Measurements from ENCODE around the gene PIN1. TPM values are rescaled to one million over a fixed set of nuclear protein-coding genes. Genes with fewer than 3 reads are reported as not detected.

PIN1 gene
- total RNA-seq, 1 donor from 2014 or later, result 128 TPM

- DNase-seq (ENCODE audit: extremely low read depth, low read depth, low spot score), result no peak
These were observed 19.2 kb downstream of the PIN1 start for GRCh38 chr19:9854282-9854846.

- DNase-seq (ENCODE audit: extremely low read depth, low read depth, low spot score), result no peak
These were observed 21.5 kb downstream of the PIN1 start for GRCh38 chr19:9856609-9857008.

DNA sequence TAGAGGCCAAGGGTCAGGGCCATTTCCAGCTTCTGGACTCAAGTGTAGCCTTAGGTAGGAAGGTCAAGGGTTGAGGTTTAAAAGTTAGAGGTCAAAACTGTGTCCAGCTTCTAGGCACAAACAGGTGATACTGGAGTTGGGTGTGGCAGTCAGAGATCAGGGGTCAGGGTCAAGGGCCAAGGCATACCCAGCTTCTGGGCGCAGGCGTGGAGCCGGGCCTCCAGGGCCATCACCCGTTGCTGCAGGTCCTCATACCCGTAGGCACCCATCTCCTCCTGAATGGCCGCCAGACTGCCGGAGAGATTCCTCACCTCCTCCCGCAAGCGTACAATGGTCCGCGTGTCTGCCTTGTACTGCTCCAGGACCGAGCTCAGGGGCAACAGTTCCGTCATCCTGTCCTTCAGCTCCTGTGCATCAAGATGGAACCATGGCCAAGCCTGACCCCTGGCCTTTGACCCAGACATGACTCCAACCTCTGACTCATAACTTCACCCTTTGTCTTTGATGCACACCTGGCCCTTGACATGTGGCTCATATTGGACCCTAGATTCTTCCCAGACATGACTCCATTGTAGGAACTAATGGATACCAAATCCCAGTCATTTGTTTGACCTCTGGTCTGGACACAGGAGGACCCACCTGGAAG is 22.1 kb downstream of the PIN1 start:
- no peak for DNase-seq (ENCODE audit: extremely low read depth, low read depth, low spot score)

- DNase-seq (ENCODE audit: extremely low read depth, low read depth, low spot score), result no peak
These were observed 23.0 kb downstream of the PIN1 start for GRCh38 chr19:9857920-9858746.

DNA sequence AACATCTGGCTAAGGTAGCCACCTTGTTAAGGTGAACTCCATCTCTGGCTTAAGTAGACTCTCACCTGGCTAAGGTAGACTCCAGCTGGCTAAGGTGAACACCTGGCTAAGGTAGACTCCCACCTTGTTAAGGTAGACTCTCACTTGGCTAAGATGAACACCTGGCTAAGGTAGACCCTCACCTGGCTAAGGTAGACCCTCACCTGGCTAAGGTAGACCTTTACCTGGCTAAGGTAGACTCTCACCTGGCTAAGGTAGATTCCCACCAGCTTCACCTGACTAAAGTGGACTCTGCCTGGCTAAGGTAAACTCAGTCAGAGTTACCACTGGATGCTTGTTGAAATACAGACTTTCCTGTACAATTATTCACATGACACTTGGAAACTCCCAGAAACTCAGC is 23.6 kb downstream of the PIN1 start:
- no peak for DNase-seq (ENCODE audit: extremely low read depth, low read depth, low spot score)

GRCh38 chr19:9860407-9860806 is 25.3 kb downstream of the PIN1 start:
- DNase-seq (ENCODE audit: extremely low read depth, low read depth, low spot score), result no peak

GRCh38 chr19:9861503-9861902 is 26.4 kb downstream of the PIN1 start:
- no peak for DNase-seq (ENCODE audit: extremely low read depth, low read depth, low spot score)

- no peak for DNase-seq (ENCODE audit: extremely low read depth, low read depth, low spot score)
These were observed 27.8 kb downstream of the PIN1 start for GRCh38 chr19:9862938-9863337.

GRCh38 chr19:9863759-9864158 is 28.6 kb downstream of the PIN1 start:
- DNase-seq (ENCODE audit: extremely low read depth, low read depth, low spot score), result no peak

DNA sequence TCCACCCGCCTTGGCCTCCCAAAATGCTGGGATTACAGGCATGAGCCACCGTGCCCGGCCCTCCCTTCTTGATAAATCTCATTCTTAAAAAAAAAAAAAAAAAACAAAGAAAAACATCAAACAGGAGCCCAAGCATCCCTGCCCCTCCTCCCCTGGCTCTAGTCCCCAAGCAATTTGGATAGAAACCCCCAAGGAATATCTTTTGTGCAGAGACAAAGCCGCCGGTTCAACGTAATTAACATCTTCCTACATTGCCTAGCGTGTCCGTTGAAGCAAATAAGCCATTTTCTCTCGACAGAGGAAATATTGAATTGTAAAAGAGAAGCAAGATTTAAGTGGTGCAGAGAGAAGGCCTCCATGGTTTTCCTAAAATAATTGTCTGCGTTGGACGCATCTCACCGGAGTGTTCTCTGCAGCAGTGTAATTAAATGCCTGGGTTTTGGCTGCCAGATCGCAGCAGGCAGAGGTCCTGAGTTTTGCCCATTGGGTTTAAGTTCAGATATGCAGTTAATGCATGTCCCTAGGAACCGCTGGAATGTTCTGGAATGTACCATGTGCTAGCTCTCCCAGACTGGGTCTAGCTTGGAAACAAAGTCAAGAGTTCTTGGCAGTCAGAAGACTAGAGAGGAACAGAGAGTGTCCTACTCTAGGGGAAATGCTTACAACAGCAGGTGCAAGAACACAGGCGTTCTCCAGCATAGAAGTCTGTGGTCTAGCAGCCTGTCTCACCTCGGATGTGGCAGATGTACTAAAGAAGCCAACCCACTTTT is 30.8 kb downstream of the PIN1 start:
- no peak for DNase-seq (ENCODE audit: extremely low read depth, low read depth, low spot score)

DNA sequence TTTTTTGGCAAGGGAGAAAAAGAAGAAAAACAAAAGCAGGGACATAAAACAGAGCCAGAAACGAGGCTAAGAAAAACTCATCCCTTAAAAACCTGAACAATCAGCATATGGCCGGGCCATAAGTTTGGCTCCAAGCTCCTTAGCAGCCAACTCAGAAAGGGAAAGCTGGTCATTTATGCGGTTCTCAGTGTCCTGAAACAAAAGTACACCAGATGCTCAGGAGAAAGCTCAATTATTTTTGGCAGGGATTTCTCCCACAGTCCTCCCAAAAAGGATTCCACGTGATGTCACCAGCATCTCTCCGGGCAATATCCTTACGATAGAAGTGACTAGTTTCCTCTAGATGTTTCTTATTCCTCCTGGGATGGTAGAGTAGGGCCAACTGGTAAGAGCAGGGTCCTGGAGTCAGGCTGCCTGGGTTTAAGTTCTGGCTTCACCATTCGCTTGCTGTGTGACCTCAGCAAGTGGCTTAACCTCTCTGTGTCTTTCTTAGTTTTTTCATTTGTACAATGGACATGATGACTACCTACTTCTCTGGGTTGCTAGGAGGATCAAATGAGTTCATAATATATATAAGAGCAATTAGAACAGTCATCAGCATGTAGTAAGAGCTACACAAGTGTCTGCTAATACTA is 34.0 kb downstream of the PIN1 start:
- no peak for DNase-seq (ENCODE audit: extremely low read depth, low read depth, low spot score)

- DNase-seq (ENCODE audit: extremely low read depth, low read depth, low spot score), result no peak
These were observed 36.7 kb downstream of the PIN1 start for GRCh38 chr19:9871626-9872338.

GRCh38 chr19:9872618-9873242 is 37.6 kb downstream of the PIN1 start:
- no peak for DNase-seq (ENCODE audit: extremely low read depth, low read depth, low spot score)

DNA sequence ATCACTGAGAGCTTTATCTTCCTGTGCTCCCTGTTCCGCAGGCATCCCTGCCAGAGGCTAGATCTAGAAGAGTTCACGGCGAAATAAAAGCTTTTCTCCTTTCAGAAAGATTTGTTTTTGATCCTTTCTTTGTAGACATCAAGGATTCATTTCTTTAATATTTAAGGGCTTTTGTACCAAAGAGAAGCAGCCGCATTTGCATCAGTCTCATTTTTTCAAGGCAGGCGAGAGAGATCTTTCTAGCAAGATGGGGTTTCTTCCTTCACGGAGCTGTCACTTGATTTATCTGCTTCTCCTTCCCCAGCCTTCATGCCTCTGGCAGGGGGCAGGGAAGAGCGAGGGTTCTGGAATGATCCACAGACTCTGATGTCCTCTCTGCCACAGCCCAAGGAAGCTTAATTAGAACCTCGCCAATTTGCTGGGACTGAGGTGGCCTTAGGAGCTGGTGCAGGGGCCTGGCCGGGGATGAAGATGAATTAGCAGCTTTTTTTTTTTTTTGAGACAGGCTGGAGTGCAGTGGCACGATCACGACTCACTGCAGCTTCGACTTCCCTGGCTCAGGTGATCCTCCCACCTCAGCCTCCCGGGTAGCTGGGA is 40.0 kb downstream of the PIN1 start:
- no peak for DNase-seq (ENCODE audit: extremely low read depth, low read depth, low spot score)

DNA sequence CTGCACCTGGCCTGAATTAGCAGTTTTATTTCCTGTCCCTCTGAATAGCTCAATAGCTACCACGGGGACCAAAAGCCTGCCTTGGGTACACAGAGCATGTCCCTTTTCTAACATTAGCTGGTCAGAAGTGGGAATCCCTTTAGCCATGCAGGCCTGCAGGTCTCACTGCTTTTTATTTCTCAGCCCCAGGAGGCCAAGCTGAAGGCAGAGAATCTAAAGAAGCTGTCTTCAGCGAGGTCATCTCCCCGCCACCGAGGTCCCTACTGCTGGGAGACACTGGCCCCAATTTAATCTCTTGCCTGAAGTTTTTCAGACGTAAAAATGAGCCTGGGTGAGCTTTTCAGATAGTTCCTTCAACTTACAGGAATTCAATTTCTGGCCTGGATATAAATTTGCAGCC is 40.7 kb downstream of the PIN1 start:
- DNase-seq (ENCODE audit: extremely low read depth, low read depth, low spot score), result no peak

- DNase-seq (ENCODE audit: extremely low read depth, low read depth, low spot score), result no peak
These were observed 42.8 kb downstream of the PIN1 start for GRCh38 chr19:9877780-9878510.

GRCh38 chr19:9878511-9879196 is 43.5 kb downstream of the PIN1 start:
- peak; percentile 5 for DNase-seq (ENCODE audit: extremely low read depth, low read depth, low spot score)

DNA sequence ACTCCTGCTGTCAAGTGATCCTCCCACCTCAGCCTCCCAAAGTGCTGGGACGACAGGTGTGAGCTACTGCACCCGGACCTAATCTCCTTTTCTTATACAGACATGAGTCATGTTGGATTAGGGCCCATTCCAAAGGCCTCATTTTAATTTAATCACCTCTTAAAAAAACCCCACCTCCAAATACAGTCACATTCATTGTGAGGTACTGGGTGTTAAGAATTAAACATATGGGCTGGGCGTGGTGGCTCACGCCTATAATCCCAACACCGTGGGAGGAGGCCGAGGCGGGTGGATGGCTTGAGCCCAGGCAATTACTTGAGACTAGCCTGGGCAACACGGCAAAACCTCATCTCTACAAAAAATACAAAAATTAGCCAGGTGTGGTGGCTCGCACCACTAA is 46.6 kb downstream of the PIN1 start:
- no peak for DNase-seq (ENCODE audit: extremely low read depth, low read depth, low spot score)

Measured in glomerular endothelial cell (primary cell).